Gastroesophageal sphincter (tissue), 4 donors: ENCODE measurements around the gene PCBP3. TPM values are rescaled to one million over a fixed set of nuclear protein-coding genes. Genes with fewer than 3 reads are reported as not detected.

Experiments
- ATAC-seq: fragments of 150-250 bp; one replicate; pipeline ENCODE4 v1.9.1; 2016; ENCODE audit warnings: mild to moderate bottlenecking, moderate library complexity
- H3K27ac ChIP-seq, 4 donors: fragments of 200-600 bp; sonication (generic) in 3 of 4; 1 replicate in 3 of 4; 2 replicates in 1 of 4; pipeline ENCODE4 v1.5.1; 2016 to 2019
- H3K27me3 ChIP-seq: fragments of 200-600 bp; sonication (generic); one replicate; pipeline ENCODE4 v1.5.1; 2019
- H3K36me3 ChIP-seq, 2 donors: fragments of 200-600 bp; sonication (generic); one replicate each; pipeline ENCODE4 v1.5.1; 2019; ENCODE audit warnings: control low read depth in 1 of 2
- H3K4me1 ChIP-seq, 3 donors: fragments of 200-600 bp; sonication (generic); 1 replicate in 2 of 3; 2 replicates in 1 of 3; pipeline ENCODE4 v1.5.1; 2016 to 2019; ENCODE audit warnings: control low read depth in 2 of 3
- H3K4me3 ChIP-seq, 2 donors: fragments of 200-600 bp; sonication (generic); one replicate each; pipeline ENCODE4 v1.5.1; 2019; ENCODE audit warnings: mild to moderate bottlenecking in 1 of 2, moderate library complexity in 1 of 2
- H3K9me3 ChIP-seq, 3 donors: fragments of 200-600 bp; sonication (generic); one replicate each; pipeline ENCODE4 v1.5.1; 2017 to 2019; ENCODE audit warnings: control low read depth in 2 of 3
- CTCF ChIP-seq, 4 experiments: fragments of 200-600 bp in 2 of 4; fragments of 450-650 bp in 2 of 4; sonication (generic) in 1 of 4; IDR thresholded peaks; one replicate each; pipeline ENCODE4 v1.5.1; 2017 to 2019; ENCODE audit warnings: antibody characterized with exemption in 4 of 4, mild to moderate bottlenecking in 2 of 4, moderate library complexity in 2 of 4
- EP300 ChIP-seq: sonication (generic); formaldehyde crosslinking; IDR thresholded peaks from one replicate; pipeline ENCODE4 v1.6.1; 2017; ENCODE audit warnings: antibody characterized with exemption, mild to moderate bottlenecking
- POLR2A ChIP-seq, 2 donors: fragments of 450-650 bp; IDR thresholded peaks; one replicate each; pipeline ENCODE4 v1.6.1; 2017; ENCODE audit warnings: antibody characterized with exemption in 2 of 2, mild to moderate bottlenecking in 2 of 2, moderate library complexity in 1 of 2
- POLR2AphosphoS5 ChIP-seq: sonication (generic); formaldehyde crosslinking; IDR thresholded peaks from one replicate; pipeline ENCODE4 v1.6.1; 2017; ENCODE audit warnings: antibody characterized with exemption
- WGBS, 2 donors: methylation state at CpG; one replicate each; pipeline ENCODE4 v1.1.5; 2018; ENCODE audit warnings: low coverage in 1 of 2; 5-methylcytosine and 5-hydroxymethylcytosine counted together
- total RNA-seq, 4 donors: library from RNA; depleted of rRNA; stranded (reverse); fragments of >200 nt; gene quantifications; one replicate each; pipeline ENCODE4 v1.1.0, GENCODE V29; 2016

PCBP3 gene
- total RNA-seq, 4 donors from 2014 or later: 5.1 to 14.8 (median 10.4) TPM

- Histone ChIP-seq H3K27ac (peak overlapping the region; percentile 94 to 99 (median 97)), H3K4me1 (peaks cover 0 to 74% (median 48%) of the 10 kb centered on the region in 3 donors), H3K9me3 (no peaks in the 10 kb centered on the region), H3K27me3 (no peaks in the 10 kb centered on the region), H3K4me3 (peak overlapping the region in 1 of 2 donors; percentile 58), H3K36me3 (no peaks in the 10 kb centered on the region)
- WGBS, 2 donors: no CpG with 5 or more reads among the region's 19 CpGs
- no peak for ATAC-seq
- TF ChIP-seq POLR2A (IDR thresholded peaks at IDR 0.05): no peak
- TF ChIP-seq CTCF (IDR thresholded peaks at IDR 0.05): no peak
- no peak for TF ChIP-seq EP300
- TF ChIP-seq POLR2AphosphoS5: no peak
Measured at GRCh38 chr21:45972353-45972715, 328.8 kb downstream of the PCBP3 start.

- H3K27ac ChIP-seq: peak overlapping the region; percentile 94 to 99 (median 97)
- peak; percentile 74 for TF ChIP-seq POLR2AphosphoS5
- no peak for TF ChIP-seq CTCF (IDR thresholded peaks at IDR 0.05)
- no peak for TF ChIP-seq EP300
- no peak for TF ChIP-seq POLR2A (IDR thresholded peaks at IDR 0.05)
- peak overlapping the region; percentile 26 to 58 for H3K4me3 ChIP-seq
- no peaks in the 10 kb centered on the region for H3K9me3 ChIP-seq
- no peaks in the 10 kb centered on the region for H3K36me3 ChIP-seq
- H3K27me3 ChIP-seq: no peaks in the 10 kb centered on the region
- peaks cover 0 to 79% (median 50%) of the 10 kb centered on the region in 3 donors for H3K4me1 ChIP-seq
- ATAC-seq: peak; percentile 38
- 0% methylated on average over 3 of the region's 58 CpGs; no CpG with 5 or more reads in 1 of the 2 donors for WGBS, 2 donors
Measured at GRCh38 chr21:45972716-45973474, 329.4 kb downstream of the PCBP3 start.

- H3K27ac ChIP-seq: peak overlapping the region; percentile 94 to 99 (median 97)
- 0 to 4% methylated on average over 1 to 9 of the region's 38 CpGs for WGBS, 2 donors
- H3K36me3 ChIP-seq: no peaks in the 10 kb centered on the region
- peak overlapping the region; percentile 36 to 58 for H3K4me3 ChIP-seq
- no peaks in the 10 kb centered on the region for H3K9me3 ChIP-seq
- ATAC-seq: peak; percentile 31
- H3K27me3 ChIP-seq: no peaks in the 10 kb centered on the region
- TF ChIP-seq POLR2A (IDR thresholded peaks at IDR 0.05) (peak; percentile 47 to 57), CTCF (IDR thresholded peaks at IDR 0.05) (peak in 3 of 4 experiments; percentile 86 to 89 (median 87)), POLR2AphosphoS5 (peak; percentile 48), EP300 (no peak)
- H3K4me1 ChIP-seq: peaks cover 0 to 86% (median 52%) of the 10 kb centered on the region in 3 donors
Measured at GRCh38 chr21:45973475-45974072, 330.0 kb downstream of the PCBP3 start.

- peak overlapping the region; percentile 94 to 99 (median 97) for H3K27ac ChIP-seq
- no peaks in the 10 kb centered on the region for H3K36me3 ChIP-seq
- no peaks in the 10 kb centered on the region for H3K9me3 ChIP-seq
- WGBS, 2 donors: 0% methylated on average over 5 of the region's 59 CpGs; no CpG with 5 or more reads in 1 of the 2 donors
- TF ChIP-seq POLR2A (IDR thresholded peaks at IDR 0.05): no peak
- no peak for TF ChIP-seq CTCF (IDR thresholded peaks at IDR 0.05)
- no peak for TF ChIP-seq EP300
- peak; percentile 3 for TF ChIP-seq POLR2AphosphoS5
- peaks cover 0 to 94% (median 53%) of the 10 kb centered on the region in 3 donors for H3K4me1 ChIP-seq
- ATAC-seq: peak; percentile 19
- peak overlapping the region; percentile 36 to 58 for H3K4me3 ChIP-seq
- no peaks in the 10 kb centered on the region for H3K27me3 ChIP-seq
Measured at GRCh38 chr21:45974073-45975019, 330.8 kb downstream of the PCBP3 start.
